ENCODE data around the gene STARD13. TPM values are rescaled to one million over a fixed set of nuclear protein-coding genes. Genes with fewer than 3 reads are reported as not detected.

Gene STARD13
- total RNA-seq, 1 experiment from 2014 or later = 2.1 TPM

GRCh38 chr13:33318037-33318436 is 32.5 kb upstream of the STARD13 start:
- H3K9me3 Mint-ChIP-seq = no peaks in the 10 kb centered on the region; a peak in 1 of 5 replicates
- Histone ChIP-seq H4K20me1 (ENCODE audit: control insufficient read depth, insufficient read depth, insufficient read length) (no peaks in the 10 kb centered on the region), H3K14ac (ENCODE audit: insufficient read depth, low read length) (no peak overlapping the region), H2BK12ac (ENCODE audit: insufficient read length, low read depth, low read length) (no peak overlapping the region), H3K79me1 (ENCODE audit: insufficient read depth, low read depth, low read length, poor library complexity, severe bottlenecking) (no peaks in the 10 kb centered on the region), H3K27ac (ENCODE audit: insufficient read length, low read depth, low read length) (no peak overlapping the region), H3K9me3 (ENCODE audit: control insufficient read depth, low read depth, low read length) (no peaks in the 10 kb centered on the region), H3K4me2 (ENCODE audit: insufficient read depth, insufficient read length, low read length) (no peak overlapping the region), H3K4me1 (ENCODE audit: insufficient read depth, low read length) (no peaks in the 10 kb centered on the region), H3K9ac (ENCODE audit: extremely low read depth, insufficient read length, low read length) (no peak overlapping the region), H3K4ac (ENCODE audit: low read depth, low read length) (no peak overlapping the region), H2BK5ac (ENCODE audit: insufficient read length, low read length) (no peak overlapping the region), H3K56ac (ENCODE audit: insufficient read length, low read depth, low read length) (no peak overlapping the region), H2BK120ac (ENCODE audit: low read depth, low read length, poor library complexity, severe bottlenecking) (no peak overlapping the region), H2BK15ac (ENCODE audit: low read depth, low read length) (no peak overlapping the region), H4K91ac (ENCODE audit: insufficient read length, low read depth, low read length) (no peak overlapping the region), H3K23me2 (ENCODE audit: insufficient read length, low read depth, low read length, poor library complexity, severe bottlenecking) (no peaks in the 10 kb centered on the region), H3K79me2 (ENCODE audit: insufficient read depth, low read length) (no peaks in the 10 kb centered on the region), H2AFZ (ENCODE audit: low read length) (no peak overlapping the region), H2BK20ac (ENCODE audit: low read depth, low read length, poor library complexity, severe bottlenecking) (no peak overlapping the region), H3K27me3 (ENCODE audit: insufficient read depth, low read length) (no peaks in the 10 kb centered on the region), H3K18ac (ENCODE audit: insufficient read length, low read depth, low read length) (no peak overlapping the region), H3T11ph (ENCODE audit: low read length) (no peak overlapping the region), H4K5ac (ENCODE audit: insufficient read length, low read depth, low read length) (no peak overlapping the region), H3K23ac (ENCODE audit: insufficient read length, low read depth, low read length) (no peak overlapping the region), H2AK5ac (ENCODE audit: insufficient read length, low read length) (no peak overlapping the region), H4K8ac (replicated peaks; ENCODE audit: insufficient read length, low read depth, low read length) (no peak overlapping the region)
- DNase-seq = no peak
- H3K36me3 Mint-ChIP-seq (ENCODE audit: insufficient read depth in 1 of 3, low read depth in 3 of 3) = no peaks in the 10 kb centered on the region
- TF ChIP-seq, protein P1, sequence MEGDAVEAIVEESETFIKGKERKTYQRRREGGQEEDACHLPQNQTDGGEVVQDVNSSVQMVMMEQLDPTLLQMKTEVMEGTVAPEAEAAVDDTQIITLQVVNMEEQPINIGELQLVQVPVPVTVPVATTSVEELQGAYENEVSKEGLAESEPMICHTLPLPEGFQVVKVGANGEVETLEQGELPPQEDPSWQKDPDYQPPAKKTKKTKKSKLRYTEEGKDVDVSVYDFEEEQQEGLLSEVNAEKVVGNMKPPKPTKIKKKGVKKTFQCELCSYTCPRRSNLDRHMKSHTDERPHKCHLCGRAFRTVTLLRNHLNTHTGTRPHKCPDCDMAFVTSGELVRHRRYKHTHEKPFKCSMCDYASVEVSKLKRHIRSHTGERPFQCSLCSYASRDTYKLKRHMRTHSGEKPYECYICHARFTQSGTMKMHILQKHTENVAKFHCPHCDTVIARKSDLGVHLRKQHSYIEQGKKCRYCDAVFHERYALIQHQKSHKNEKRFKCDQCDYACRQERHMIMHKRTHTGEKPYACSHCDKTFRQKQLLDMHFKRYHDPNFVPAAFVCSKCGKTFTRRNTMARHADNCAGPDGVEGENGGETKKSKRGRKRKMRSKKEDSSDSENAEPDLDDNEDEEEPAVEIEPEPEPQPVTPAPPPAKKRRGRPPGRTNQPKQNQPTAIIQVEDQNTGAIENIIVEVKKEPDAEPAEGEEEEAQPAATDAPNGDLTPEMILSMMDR (conservative IDR thresholded peaks at IDR 0.05) = no peak
- no peak overlapping the region for H3K27ac Mint-ChIP-seq
- no peaks in the 10 kb centered on the region for H3K27me3 Mint-ChIP-seq (ENCODE audit: low read depth)
- H3K4me1 Mint-ChIP-seq = no peaks in the 10 kb centered on the region
- H3K4me3 Mint-ChIP-seq = no peak overlapping the region
- no CpG with 5 or more reads among the region's 3 CpGs for WGBS (ENCODE audit: extremely low coverage, insufficient read length, low lambda C conversion rate)

Measured in H9 (cell line).